NOMO-1 treated with DMSO at 0.1 percent for 48 hours (cell line): Measurements from ENCODE around the gene TMEM128.
"Not testable (repeated sequence)": the region's sequence is repeated elsewhere in the genome, so short reads cannot be mapped to it uniquely, and the experiment has no call there.

Experiments used
- DNase-seq: peaks from one replicate; lab custom pipeline; 2025; ENCODE audit not compliant: unreplicated experiment; lab: John Stamatoyannopoulos, UW

Gene TMEM128

DNA sequence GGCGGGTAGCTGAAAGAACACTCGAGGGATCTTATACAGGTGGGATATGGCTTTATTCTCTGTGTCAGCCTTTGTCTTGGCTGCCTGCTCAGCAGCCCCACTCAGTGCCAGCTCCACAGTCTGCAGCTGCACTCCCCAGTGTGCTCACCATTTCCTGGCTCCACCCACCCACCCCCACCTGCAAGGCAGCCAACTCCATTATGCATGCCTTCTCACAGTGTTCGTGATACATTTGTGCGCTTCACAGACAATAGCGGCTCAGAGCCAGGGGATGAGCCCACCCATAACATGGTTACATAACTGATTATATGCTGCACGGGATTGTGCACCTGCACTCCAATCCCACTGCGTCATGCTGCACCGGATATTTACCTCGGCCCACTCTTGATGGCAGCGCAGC is 8.8 kb upstream of the TMEM128 start:
- no peak for DNase-seq

DNA sequence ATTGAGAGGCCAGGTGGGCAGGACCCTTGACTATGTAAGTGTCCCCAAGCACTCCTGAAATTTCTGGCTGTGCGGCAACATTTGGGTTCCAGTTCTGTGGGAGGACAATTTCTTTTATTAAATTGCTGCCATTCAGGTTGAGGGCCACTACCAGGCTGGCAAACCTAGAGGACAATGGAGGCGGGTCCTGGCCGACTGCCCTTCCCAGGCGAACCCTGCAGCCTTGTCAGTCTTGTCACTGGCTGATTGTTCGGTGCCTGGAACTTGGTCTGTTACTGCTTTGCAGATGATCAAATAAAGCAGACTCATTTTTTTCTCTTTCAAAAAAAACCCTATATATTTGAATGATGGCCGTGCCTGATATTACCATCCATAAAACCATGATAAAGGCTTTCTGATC is 6.6 kb upstream of the TMEM128 start:
- DNase-seq, result no peak

DNA sequence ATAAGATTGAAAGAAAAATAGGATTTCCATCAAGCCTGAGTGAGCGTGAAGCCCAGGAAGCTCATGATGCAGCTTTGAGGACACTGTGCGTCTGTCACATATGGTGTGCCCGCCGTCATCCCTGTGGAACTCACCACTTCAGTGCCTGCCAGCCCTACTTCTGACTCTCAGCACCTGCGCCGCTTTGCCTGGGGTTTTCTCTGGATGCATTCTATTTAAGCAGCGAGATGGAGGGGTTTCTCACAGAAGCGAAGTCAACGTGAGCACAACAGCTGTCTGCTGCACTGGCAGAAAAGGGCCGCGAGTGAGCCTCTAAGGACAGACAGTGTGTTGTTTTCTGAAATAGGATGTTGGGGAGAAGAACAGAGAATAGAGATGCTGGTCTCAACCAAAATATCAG is 6.2 kb upstream of the TMEM128 start:
- no peak for DNase-seq

DNA sequence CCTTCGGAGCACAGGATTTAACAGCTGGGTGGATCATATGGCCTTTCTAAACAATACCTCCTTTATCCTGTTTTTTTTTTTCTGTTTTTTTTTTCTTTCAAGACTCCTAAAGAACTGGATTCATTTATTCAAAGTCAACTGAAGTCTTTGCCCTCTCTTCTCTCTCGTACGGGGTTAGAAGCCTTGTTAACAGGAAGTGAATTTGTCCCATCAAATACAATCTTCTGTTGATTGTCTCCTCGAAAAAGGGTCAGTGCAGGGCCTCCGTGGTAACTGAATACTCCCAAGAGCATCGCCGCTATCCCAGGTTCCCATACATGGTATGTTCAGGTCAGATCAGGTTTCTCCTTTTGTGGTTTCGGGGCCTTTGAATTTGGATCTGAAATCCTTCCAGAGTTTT is 1.8 kb upstream of the TMEM128 start:
- no peak for DNase-seq

DNA sequence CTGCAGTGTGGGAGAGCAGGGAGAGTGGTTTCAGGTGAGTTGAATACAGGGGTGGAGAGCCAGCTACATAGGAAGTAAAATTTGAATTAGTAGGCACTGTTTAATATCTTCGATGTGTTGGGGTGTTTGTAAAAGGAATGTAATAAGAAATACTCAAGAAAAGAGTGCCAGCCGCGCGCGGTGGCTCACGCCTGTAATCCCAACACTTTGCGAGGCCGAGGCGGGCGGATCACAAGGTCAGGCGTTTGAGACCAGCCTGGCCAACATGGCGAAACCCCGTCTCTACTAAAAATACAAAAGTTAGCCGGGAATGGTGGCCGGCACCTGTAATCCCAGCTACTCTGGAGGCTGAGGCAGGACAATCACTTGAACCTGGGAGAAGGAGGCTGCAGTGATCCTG is 1.3 kb upstream of the TMEM128 start:
- DNase-seq, result not testable (repeated sequence)

DNA sequence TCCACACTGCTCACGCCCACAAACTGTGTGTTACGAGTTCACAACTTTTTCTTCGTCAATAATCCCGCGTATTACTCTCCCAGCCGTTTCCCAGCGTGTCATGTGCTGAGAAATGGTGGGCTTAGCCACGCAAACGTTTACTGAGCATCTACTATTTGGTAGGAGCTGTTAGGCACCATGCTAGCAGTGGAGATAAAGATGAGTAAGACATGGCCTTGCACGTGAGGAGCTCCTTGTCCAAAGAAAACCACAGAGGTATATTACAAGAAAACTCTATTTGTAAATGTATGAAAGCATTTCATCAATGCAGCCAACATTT is 821 bp upstream of the TMEM128 start:
- DNase-seq, result no peak

DNA sequence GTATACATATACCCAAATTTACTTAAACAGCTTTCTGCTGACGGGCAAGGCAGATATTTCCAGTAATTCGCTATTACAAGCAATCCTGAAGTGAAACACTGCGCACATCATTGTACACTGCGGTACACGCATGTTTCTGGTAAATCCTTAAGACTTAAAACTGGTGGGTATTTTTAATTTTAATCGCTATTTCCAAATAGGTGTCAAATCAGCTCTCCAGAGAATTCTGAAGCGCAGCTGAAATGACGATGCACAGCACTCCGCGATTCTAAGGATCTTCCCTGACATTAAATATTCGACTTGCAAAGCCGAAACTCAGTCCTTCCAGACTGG is 361 bp downstream of the TMEM128 start:
- DNase-seq, result peak; percentile 48

- DNase-seq, result no peak
Measured at GRCh38 chr4:4245172-4245571, 2.9 kb downstream of the TMEM128 start.

GRCh38 chr4:4239551-4239950 is 8.5 kb downstream of the TMEM128 start:
- not testable (repeated sequence) for DNase-seq

GRCh38 chr4:4233610-4234009 is 14.4 kb downstream of the TMEM128 start:
- DNase-seq, result no peak

DNA sequence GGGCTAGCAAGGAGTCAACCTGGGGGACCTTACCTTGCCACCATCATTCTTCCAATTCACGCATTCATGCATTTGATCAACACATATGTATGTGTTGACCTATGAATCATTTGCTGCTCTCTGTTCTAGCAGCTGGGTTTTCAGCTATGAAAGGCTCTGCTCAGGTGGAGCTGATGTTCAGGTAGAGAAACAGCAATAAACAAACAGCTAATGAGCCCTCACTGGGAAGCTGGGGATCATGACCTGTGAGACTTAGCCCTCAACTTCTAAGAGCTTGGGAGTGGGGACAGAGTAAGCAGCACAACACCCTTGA is 19.7 kb downstream of the TMEM128 start:
- DNase-seq, result no peak

- no peak for DNase-seq
Measured at GRCh38 chr4:4227510-4228355, 20.3 kb downstream of the TMEM128 start.

- no peak for DNase-seq
Measured at GRCh38 chr4:4226606-4227438, 21.2 kb downstream of the TMEM128 start, which contains the start of gene OTOP1. Gene OTOP1, minus strand, starts transcription at chr4:4226929. Its CDS starts 65 bp downstream, at chr4:4226864.

- no peak for DNase-seq
Measured at GRCh38 chr4:4225915-4226605, 22.0 kb downstream of the TMEM128 start.

- DNase-seq, result no peak
Measured at GRCh38 chr4:4217113-4217512, 30.9 kb downstream of the TMEM128 start.

GRCh38 chr4:4216648-4217047 is 31.4 kb downstream of the TMEM128 start:
- no peak for DNase-seq

- DNase-seq, result not testable (repeated sequence)
Measured at GRCh38 chr4:4213674-4214073, 34.3 kb downstream of the TMEM128 start.

DNA sequence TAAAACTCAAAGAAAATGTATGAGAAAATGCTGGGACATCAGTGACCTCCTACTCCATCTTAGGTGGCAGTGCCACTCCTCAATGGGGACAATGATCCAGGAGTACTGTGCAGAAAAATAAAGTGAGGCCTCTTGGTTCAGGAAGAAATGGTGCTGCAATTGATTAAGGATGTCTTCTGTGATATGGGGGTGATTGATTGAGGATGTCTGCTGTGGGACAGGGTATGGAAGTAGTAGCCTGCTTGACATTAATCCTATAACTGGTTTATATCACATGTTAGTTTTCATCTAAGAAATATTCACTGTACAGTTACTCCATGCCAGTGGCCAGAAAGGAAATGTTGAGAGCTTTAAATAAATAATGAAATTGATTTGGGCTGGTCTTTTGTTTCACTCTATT is 41.8 kb downstream of the TMEM128 start:
- DNase-seq, result no peak

DNA sequence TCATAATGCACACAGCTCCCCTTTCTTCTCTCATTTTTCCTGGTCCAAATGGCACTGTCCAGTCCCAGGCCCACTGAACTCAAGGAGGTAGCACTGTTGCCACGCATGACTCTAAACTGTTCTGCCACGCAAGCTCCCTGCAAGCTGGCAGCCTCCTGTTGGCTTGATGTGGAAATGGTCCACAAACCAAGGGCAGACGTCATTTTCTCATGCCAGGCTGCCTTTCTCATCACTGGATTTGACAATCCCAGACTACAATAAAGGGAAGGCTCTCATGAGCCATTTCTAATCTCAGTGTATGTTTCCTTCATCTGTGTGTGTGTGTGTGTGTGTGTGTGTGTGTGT is 43.6 kb downstream of the TMEM128 start:
- DNase-seq, result no peak

- DNase-seq, result no peak
Measured at GRCh38 chr4:4203688-4204400, 44.2 kb downstream of the TMEM128 start.

DNA sequence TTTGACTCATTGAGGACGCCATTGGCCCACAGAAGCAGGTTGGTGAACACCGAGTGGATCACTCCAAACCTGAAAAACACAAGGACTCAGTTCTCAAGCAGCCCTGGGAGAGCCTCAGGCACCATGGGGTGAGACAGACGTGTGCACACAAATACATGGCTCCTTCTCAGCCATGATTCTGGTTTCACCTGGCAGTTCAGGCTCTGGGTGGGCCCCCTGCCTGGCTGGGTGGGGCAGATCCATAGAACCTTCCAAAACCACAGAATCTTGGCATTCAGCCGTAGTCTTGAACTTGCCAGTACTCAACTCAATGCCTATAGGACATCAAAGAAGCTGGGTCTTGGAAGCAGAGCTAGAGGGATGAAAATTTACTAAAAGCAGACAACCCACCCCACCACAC is 45.5 kb downstream of the TMEM128 start:
- no peak for DNase-seq
